Skin epidermis (tissue), 12 donors: ENCODE measurements around the gene CHST15.

Experiments
- H3K27ac ChIP-seq, 21 experiments: fragments of 200-600 bp; sonication (generic) in 11 of 21; one replicate each; pipeline ENCODE4 v1.5.0; 2020; ENCODE audit warnings: mild to moderate bottlenecking in 3 of 21, inconsistent platforms in 2 of 21, moderate library complexity in 2 of 21
- H3K4me3 ChIP-seq, 7 experiments: fragments of 200-600 bp; sonication (generic) in 2 of 7; one replicate each; pipeline ENCODE4 v1.5.0; 2020; ENCODE audit warnings: inconsistent platforms in 2 of 7, mild to moderate bottlenecking in 2 of 7, moderate library complexity in 1 of 7

The CHST15 gene

GRCh38 chr10:124025660-124026588 is 67.5 kb downstream of the CHST15 start:
- H3K27ac ChIP-seq, result no peak overlapping the region
- no peak overlapping the region for H3K4me3 ChIP-seq

GRCh38 chr10:124025152-124025551 is 68.2 kb downstream of the CHST15 start:
- Histone ChIP-seq H3K4me3 (no peak overlapping the region), H3K27ac (no peak overlapping the region)

- H3K4me3 ChIP-seq, result no peak overlapping the region
- no peak overlapping the region for H3K27ac ChIP-seq
Measured at GRCh38 chr10:124022066-124022465, 71.3 kb downstream of the CHST15 start.

- Histone ChIP-seq H3K27ac (no peak overlapping the region), H3K4me3 (no peak overlapping the region)
Measured at GRCh38 chr10:124020981-124021815, 72.2 kb downstream of the CHST15 start.

- no peak overlapping the region for H3K27ac ChIP-seq
- no peak overlapping the region for H3K4me3 ChIP-seq
Measured at GRCh38 chr10:124019886-124020797, 73.3 kb downstream of the CHST15 start.

GRCh38 chr10:124018886-124019525 is 74.4 kb downstream of the CHST15 start:
- H3K4me3 ChIP-seq, result no peak overlapping the region
- no peak overlapping the region for H3K27ac ChIP-seq

- H3K4me3 ChIP-seq, result no peak overlapping the region
- no peak overlapping the region for H3K27ac ChIP-seq
Measured at GRCh38 chr10:124017729-124018128, 75.7 kb downstream of the CHST15 start.

GRCh38 chr10:124016804-124017375 is 76.5 kb downstream of the CHST15 start:
- no peak overlapping the region for H3K27ac ChIP-seq
- no peak overlapping the region for H3K4me3 ChIP-seq

GRCh38 chr10:124015991-124016390 is 77.4 kb downstream of the CHST15 start:
- Histone ChIP-seq H3K27ac (no peak overlapping the region), H3K4me3 (no peak overlapping the region)

- Histone ChIP-seq H3K4me3 (no peak overlapping the region), H3K27ac (no peak overlapping the region)
Measured at GRCh38 chr10:124014416-124015154, 78.8 kb downstream of the CHST15 start.

- Histone ChIP-seq H3K4me3 (no peak overlapping the region), H3K27ac (no peak overlapping the region)
Measured at GRCh38 chr10:124013916-124014315, 79.5 kb downstream of the CHST15 start.

GRCh38 chr10:124012991-124013390 is 80.4 kb downstream of the CHST15 start:
- no peak overlapping the region for H3K4me3 ChIP-seq
- no peak overlapping the region for H3K27ac ChIP-seq

GRCh38 chr10:124012583-124012982 is 80.8 kb downstream of the CHST15 start:
- no peak overlapping the region for H3K4me3 ChIP-seq
- no peak overlapping the region for H3K27ac ChIP-seq

- H3K27ac ChIP-seq, result no peak overlapping the region
- no peak overlapping the region for H3K4me3 ChIP-seq
Measured at GRCh38 chr10:124012066-124012465, 81.3 kb downstream of the CHST15 start.

GRCh38 chr10:124011464-124011863 is 81.9 kb downstream of the CHST15 start:
- Histone ChIP-seq H3K27ac (peak overlapping the region in 1 of 21 experiments; percentile 26), H3K4me3 (no peak overlapping the region)

GRCh38 chr10:124010563-124011131 is 82.8 kb downstream of the CHST15 start:
- Histone ChIP-seq H3K4me3 (no peak overlapping the region), H3K27ac (no peak overlapping the region)

GRCh38 chr10:124010024-124010423 is 83.4 kb downstream of the CHST15 start:
- H3K27ac ChIP-seq, result no peak overlapping the region
- no peak overlapping the region for H3K4me3 ChIP-seq
